GM13977 (cell line): Measurements from ENCODE around the gene DDIT4.
"Not testable (repeated sequence)": the region's sequence is repeated elsewhere in the genome, so short reads cannot be mapped to it uniquely, and the experiment has no call there.

Source experiments
- DNase-seq: peaks from one replicate; pipeline ENCODE4 v3.0.0; 2012; ENCODE audit warnings: low spot score
- CTCF ChIP-seq: IDR thresholded peaks from 2 replicates; pipeline ENCODE4 v1.5.1; 2012; ENCODE audit warnings: mild to moderate bottlenecking, control low read depth; ENCODE audit not compliant: insufficient read depth; ENCODE audit errors: extremely low read depth, missing control alignments
- in situ Hi-C: fragments of 300-500 bp; cut with MboI; formaldehyde crosslinking; loops from one replicate; pipeline ENCODE4 v1.12.0; 2022; ENCODE audit warnings: low sequenced_read_pairs, low pct_unique_long_range_greater_than_20kb, mixed read lengths, inconsistent platforms; ENCODE audit not compliant: unreplicated experiment

Gene DDIT4

GRCh38 chr10:72267819-72268399 lies 5.8 kb upstream of the DDIT4 start:
- TF ChIP-seq CTCF, result no peak
- in situ Hi-C loops, result no loop called here
- no peak for DNase-seq

GRCh38 chr10:72268475-72269200 lies 5.1 kb upstream of the DDIT4 start:
- in situ Hi-C loops, DNase-seq: not testable (repeated sequence)

- in situ Hi-C loops, result no loop called here
- no peak for TF ChIP-seq CTCF
- DNase-seq, result no peak
These were observed 3.0 kb upstream of the DDIT4 start for GRCh38 chr10:72270607-72271281.

GRCh38 chr10:72272689-72273409 lies 875 bp upstream of the DDIT4 start:
- in situ Hi-C loops, result no loop called here
- peak; percentile 75 for DNase-seq
- TF ChIP-seq CTCF, result no peak

GRCh38 chr10:72274213-72274729 lies 547 bp downstream of the DDIT4 start:
- in situ Hi-C loops, result no loop called here
- peak; percentile 48 for DNase-seq
- no peak for TF ChIP-seq CTCF

GRCh38 chr10:72274730-72275350 lies 1.1 kb downstream of the DDIT4 start:
- peak; percentile 93 for TF ChIP-seq CTCF
- in situ Hi-C loops, result no loop called here
- DNase-seq, result peak; percentile 54
